ENCODE data around the gene CMTM2.

Gene CMTM2, protein sequence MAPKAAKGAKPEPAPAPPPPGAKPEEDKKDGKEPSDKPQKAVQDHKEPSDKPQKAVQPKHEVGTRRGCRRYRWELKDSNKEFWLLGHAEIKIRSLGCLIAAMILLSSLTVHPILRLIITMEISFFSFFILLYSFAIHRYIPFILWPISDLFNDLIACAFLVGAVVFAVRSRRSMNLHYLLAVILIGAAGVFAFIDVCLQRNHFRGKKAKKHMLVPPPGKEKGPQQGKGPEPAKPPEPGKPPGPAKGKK
- 0 to 0.11 (median 0.07) reads per million in 3 experiments for total RNA-seq

DNA sequence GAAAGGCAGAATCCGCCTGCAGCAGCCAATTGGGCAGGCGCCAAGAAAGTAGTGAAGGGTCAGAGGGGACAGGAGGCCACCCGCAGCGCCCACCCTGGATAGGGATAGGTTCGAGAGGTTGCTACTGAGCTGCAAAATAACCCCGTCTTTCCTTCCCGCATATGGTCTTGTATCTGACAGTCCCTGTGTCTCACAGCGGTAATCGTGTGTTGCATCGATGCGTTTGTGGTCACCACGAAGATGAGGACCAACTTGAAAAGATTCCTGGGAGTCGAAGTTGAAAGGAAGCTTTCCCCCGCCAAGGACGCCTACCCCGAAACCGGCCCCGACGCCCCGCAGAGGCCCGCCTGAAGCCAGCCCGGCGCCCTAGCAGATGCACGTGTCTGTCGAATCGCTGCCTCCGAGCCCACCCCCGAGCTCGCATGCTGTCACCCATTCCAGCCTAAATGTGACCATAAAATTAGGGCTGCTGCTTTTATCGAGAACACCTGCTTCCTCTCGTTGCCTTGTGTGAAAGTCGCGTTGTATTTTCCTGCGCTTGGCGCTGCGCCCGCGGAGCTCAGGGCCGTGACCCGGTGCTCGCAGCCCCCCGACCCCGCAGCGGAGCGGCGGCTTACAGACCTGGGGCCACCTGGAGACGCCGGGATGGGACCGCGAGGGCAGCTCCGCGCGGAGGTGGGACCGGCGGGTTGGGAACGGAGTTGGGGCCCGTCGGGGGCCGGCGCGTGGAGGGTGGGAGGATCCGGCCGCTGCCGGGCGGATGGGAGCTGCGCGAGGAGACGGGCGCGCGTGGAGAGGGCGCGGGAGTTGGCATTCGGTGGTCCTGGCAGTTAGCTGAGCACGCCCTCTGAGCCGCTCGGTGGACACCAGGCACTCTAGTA is at the start of gene CMTM2:
TSS of gene CMTM2 (plus strand) at position 813 of the 881 bp plus-strand sequence. CDS start 145 bp downstream, outside the sequence.
- no peak for DNase-seq

DNA sequence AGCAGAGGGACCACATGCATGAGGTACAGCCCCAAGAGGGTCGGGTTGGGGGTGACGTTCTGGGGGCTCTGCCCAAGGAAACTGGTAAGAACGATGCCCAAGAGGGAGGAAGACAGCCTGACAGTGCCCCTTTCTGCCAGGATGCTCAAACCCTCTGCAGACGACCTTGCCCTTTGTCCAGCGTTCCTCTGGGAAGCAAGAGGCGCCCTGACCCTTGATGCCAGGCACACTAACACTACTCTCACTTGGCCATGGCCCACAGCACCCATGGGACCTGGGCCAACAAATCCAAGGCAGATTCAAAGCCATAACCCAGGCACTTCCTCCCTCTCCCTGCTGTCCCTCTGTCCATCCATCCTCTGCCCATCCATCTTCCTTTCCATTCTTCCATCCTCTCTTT is 49.8 kb upstream of the CMTM2 start:
- no peak for DNase-seq

DNA sequence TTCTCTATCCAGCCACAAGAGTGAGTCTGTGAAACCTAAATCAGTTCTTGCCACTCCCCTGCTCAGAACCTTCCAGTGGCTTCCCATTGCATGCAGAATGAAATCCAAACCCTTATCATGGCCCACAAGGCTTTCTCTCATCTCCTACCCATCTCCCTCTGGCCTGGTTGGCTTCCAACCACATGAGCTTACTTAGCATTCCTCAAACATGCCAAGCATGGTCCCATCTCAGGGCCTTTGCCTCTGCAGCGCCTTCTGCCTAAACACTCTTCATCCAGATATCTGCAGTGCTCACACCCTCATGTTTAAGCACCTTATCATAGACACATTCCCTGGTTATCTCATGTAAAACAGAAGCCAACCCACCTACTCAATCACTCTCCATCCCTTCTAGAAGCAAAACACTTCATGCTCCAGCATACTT is 44.9 kb upstream of the CMTM2 start:
- DNase-seq = no peak

DNA sequence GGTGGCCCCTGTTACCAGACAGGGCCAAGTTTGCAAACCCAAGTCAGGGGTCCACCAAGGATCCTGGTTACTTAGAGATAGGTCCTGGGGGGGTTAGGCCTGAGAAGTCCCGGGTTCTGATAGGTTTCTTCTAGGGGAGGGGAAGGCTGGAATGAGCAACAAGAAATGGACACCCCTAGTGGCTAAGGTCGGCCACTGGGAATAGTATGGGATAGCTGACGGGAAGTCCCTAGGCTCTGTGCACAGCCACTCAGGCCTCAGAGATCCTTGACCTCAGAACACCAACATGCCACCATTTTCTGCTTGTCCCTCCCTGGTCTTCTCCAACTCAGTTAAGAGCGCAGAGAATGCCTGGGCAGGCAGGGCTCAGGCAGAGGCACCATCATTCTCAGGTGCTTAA is 42.7 kb upstream of the CMTM2 start:
- no peak for DNase-seq

DNA sequence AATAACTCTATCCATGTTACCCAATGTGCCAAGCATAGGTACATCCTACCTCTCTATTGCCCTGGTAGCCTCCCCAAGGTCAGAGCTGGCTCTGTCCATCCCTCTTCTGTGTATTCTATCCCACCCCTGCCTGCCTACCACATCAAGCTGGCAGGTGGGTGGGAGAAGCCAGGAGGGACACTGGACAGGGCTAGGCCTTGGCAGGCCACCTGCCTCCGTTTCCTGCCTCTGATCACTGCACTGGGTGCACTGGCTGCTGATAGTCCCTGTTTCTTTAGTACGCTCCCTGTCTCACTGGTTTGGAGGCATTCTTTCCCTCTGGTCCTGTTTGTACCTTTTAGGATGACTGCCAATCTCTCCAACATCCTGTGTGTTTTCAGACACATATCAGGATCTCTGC is 42.0 kb upstream of the CMTM2 start:
- DNase-seq = no peak

DNA sequence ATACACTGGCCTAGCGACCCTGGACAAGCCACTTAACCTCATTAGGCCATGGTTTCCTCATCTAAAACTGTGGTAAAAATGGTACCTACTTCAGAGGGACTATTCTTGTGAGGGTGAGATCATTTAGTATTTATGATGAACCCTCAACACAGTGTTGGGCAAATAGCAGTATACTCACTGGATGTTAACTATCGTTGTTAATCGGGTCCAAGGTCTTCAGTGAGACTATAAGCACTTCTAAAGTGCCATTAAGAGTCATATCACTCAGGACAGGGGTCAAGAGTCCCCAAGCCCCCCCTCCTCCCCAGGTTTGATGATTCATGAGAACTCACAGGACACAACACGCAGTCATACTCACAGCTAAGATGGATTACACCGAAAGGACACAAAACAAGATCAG is 40.4 kb upstream of the CMTM2 start:
- DNase-seq = no peak

DNA sequence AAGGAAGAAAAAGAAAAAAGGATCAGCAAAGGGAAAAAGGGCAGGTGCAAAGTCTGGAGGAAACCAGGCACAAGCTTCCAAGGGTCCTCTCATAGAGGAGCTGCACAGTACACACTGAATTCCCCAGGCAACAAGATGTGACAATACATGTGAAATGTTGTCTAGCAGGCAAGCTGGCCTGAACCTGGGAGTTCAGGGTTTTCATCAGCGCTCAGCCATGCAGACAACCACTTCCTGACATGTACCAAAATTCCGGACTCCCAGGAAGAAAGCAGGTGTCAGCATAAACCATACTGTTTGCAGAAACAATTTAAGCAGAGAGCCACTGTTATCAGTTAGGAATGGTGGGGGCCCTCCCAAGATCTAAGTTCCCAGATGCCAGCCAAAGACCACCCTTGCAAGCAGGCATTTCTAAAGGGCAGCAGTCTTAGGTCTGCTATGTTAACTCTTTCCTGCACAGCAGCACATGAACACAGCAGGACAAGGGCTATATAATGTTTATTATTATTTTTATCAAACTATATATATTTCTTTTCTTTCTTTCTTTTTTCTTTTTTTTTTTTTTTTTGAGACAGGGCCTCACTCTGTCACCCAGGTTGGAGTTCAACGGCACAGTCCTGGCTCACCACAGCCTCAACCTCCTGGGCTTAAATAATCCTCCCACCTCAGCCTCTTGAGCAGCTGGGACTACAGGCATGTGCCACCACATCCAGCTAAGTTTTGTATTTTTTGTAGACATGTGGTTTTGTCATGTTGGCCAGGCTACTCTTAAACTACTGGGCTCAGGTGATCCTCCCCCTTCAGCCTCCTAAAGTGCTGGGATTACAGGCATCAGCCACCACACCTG is 39.4 kb upstream of the CMTM2 start:
- DNase-seq = no peak

DNA sequence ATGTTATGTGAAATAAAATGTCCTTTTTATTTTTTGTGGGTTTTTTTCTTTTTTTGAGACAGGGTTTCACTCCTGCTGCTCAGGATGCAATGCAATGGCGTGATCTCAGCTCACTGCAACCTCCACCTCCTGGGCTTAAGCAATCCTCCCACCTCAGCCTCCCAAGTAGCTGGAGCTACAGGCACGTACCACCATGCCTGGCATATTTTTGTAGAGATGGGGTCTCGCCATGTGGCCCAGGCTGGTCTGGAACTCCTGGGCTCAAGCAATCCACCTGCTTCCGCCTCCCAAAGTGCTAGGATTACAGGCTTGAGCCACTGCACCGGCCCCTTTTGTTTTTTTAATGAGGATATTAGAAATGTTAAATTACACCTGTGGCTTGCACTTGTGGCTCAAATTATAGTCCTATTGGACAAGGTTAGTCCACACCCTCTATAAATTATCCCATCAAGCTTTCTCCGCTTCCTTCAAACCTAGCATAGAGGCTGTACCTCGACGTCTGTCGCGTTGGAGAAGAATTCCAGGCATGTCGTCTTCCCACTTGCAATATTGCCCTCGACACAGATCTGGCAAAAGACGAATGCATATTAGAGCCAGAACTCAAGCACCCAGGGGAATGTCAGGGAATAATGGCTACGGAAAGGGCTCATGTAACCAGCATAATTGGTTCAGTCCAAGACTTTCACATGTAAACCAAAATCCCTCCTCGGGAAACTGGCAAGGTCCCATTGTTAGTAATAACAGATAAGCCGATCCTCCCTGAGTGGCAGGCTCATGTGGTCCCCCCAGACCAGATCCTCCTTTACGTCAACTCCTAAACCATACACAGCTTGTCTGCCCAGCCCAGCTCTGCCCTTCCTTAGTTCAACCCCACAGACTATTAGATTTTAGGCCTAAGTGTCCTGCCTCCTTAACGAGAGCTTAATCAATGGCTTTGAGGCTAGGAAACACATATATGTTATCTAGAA is 37.6 kb upstream of the CMTM2 start:
- DNase-seq = no peak

DNA sequence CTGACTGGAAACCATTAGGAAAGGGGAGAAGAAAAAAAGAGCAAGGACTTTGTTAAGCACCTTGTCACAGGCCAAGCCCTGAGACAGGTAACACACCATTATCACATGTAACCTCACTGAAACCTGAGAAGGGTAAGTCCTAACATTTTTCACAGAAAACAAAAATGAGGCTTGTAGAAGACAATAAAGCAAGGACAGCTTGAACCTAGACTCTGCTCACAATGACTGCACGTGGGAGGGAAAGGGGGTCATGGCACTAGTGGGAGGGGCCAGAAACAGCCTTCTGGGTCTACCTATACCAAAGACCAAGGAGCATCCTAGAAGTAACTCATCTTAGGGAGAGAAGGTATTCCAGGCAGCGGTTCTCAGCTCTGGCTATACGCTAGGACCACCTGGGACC is 36.9 kb upstream of the CMTM2 start:
- no peak for DNase-seq

DNA sequence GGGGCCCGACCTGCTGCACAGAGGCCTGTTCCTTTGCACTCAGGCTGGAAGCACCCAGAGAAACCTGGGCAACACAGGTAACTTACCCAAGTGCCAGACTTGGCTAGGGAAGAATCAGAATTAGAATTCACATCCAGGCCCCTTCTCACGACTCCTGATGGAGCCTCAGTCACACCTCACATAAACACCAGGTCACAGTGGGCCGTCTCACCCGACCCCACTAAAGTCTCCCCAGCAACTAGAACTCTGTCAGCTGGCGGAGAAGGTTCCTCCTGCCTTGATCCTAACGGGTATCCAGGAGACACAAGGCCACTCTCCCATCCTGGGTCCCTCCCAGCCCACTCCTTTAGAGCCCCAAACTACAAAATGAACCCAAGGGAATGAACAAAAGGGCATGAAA is 35.7 kb upstream of the CMTM2 start:
- no peak for DNase-seq

DNA sequence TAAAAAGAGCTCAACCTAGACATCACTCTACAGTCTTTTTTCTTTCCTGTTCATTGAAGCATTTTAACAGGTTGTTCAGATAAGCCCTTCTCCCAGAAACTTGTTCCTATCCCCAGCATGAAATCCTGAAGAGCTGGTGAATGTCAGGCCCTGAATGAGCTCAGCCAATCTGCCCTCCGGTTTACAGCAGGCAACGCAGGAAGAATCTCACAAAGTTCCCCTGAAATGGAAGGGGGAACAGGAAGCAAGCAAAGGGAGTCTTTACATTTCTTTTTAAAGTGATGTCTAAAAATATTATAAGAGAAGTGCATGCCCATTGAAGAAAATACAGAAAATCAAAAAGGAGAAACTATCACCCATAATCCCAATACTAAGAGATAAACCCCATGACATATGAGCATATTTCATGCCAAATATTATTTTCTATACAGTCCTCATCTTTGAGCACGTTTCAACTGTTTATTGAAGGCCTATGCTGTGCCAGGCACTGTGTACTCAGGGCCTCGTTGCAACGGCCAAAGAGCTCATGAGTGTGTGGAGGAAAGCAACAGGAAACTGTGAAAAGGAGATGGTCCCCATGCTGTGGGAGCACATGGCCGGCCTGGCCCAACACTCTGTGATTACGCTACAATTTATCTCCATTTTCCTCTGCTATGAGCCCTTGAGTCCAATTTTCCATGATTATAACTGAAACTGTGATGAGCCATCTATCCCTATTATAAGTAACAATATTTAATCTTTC is 35.1 kb upstream of the CMTM2 start:
- DNase-seq = no peak

DNA sequence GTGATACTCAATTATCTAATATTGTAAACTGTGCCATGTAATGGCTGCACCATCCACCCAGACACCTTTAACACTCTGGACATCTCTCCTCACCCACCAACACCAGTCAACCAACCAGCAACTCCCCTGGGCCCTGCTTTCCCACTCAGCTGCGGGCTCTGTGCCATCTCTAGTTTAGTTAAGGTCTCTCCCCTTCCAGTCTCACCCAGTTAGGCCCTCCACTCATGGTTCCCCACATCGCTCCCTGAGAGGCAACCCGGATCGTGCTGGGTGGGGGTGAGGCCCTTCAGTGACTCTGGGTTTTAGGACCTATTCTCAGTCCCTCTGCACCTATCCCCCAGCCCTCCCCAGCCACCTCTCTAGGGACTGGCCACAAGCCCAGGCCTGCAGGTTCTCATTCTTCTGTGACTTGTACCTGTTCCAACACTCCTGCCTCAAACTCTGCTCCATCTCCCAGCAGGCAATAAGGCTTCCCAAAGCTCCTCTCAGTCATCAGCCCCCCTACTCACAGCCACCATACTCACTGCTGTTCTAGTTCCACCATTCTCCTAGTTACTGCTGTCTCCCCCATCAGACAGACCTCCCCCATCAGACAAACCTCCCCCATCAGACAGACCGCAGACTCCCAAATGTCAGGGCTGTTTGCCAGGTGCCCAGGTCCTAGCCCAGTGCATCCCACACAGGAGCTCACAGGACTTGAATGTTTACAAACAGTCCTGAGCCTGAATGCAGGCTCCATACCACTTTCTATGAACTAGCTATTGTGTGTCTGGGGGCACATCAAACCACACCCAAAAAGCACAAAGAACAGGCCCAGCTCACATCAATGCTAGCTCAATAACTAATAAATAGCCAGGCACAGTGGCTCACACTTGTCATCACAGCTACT is 31.9 kb upstream of the CMTM2 start:
- no peak for DNase-seq

DNA sequence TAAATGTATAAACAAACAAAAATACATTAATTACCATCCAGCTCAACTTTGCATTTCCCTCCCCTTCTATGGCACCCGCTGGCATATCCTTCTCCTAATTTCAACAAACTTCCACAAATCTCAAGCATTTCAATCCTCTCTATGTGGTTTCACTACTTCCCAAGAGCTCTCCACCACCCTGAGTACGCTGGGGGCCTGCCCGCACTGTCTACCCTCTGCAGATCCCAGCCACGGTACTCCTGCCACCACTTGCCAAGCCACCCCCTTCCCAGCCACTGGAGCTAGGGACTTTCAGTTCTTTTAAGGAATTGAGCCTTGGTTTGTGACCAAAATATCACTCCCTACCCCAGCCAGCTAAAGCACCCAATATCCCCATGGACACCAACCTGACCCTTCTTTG is 31.2 kb upstream of the CMTM2 start:
- no peak for DNase-seq

DNA sequence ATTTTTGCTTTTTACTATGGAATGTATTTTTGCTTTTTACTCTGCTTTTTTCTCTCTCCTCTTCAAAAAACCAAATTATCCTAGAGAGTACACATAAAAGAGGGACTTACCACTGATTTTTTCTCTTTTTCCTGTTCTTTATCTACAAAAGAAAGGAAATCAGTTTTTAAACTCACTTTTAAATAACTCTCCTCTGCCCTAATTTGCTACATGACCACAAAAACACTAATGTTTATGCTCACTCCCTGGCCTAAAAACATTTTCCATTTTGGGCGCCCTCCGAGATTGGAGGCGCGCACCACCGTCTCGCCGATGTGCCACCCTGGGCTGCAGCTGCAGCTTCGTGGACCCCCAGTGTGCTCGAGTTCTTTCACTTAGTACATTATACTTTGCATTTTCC is 30.4 kb upstream of the CMTM2 start:
- DNase-seq = no peak

DNA sequence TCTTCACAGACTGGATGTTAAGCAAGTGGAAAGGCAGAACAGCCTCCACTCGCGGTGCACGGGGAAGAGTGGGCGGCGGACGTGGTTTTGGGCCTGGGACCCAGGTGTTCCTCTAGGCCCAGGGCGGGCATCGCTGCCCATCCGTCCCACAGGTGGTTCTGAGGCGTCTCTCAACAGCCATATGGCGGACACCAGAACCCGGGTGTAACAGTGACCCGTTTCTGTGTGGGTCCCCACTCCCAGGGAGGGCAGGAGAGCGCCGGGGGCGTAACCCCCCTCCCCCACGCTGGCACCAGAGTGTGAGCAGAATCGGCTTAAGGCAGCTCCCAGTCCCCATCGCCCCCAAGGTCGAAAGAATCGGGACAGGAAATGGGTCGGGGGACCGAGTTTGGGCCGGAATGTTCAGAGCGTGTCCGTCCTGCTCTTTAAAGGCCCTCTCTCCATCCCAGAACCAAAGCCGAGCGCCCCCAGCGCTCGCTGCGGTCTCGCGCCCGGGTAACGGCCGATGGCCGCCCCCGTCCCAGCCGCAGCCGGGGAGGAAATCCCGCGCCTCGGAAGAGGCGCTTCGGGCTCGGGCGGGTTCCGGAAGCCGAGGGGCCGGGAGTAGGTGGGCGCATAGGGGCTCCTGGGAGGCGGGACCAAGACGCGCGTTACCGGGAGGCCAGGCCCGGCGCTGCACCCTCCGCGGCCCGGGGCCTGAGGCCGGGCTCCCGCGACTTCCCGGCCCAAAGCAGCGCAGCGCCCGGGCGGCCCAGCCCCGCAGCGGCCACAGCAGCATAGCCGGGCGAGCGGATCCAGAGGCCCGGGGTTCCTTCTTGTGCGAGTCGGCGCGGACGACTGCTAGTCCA is 29.8 kb upstream of the CMTM2 start, which contains the start of gene TK2:
TSS of gene TK2 (minus strand) at position 839 of the 848 bp plus-strand sequence. CDS start at position 778, 61 bp downstream.
- DNase-seq = peak; percentile 43

DNA sequence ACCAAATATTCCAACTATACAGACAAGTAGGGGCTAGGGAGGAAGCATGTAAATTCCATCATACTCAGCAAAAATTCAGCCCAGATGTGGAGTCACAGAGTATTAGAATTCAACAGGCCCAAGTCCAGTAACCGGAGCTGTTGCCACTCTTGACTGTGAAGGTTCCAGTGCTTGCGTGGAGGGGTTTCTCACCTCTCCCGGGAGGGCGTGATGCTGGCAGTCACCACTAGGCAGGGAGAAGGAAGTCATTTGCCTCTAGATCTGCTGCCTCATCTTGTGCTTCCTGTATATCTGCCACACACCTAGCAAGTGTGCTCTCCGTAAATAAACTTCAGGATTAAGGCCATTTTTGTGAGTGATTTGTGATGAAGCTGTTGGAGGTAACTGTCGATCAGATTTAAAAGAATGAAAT is 27.9 kb upstream of the CMTM2 start:
- peak; percentile 66 for DNase-seq

DNA sequence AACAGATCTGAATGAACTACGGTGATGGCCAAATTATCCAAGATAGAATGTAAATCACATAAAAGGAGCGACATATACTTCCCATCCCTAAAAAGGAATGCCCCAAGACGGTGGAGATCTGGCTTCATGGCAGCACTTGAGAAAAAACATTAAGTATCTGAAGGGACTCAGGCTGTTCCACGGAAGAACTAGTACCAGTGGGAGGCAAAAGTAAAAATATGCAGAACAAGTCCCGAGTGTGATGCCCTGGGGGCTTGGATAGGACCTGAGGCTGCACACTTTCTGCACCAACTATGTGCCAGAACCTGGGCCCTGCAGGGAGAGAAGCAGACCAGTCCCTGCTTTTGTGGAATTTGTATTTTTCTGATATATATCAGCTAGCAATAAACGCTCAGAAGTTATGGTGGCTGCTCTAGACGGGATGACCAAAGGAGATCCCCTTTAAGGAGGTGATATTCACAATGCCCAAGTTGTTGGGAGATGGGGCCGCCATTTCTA is 27.4 kb upstream of the CMTM2 start:
- DNase-seq = no peak

DNA sequence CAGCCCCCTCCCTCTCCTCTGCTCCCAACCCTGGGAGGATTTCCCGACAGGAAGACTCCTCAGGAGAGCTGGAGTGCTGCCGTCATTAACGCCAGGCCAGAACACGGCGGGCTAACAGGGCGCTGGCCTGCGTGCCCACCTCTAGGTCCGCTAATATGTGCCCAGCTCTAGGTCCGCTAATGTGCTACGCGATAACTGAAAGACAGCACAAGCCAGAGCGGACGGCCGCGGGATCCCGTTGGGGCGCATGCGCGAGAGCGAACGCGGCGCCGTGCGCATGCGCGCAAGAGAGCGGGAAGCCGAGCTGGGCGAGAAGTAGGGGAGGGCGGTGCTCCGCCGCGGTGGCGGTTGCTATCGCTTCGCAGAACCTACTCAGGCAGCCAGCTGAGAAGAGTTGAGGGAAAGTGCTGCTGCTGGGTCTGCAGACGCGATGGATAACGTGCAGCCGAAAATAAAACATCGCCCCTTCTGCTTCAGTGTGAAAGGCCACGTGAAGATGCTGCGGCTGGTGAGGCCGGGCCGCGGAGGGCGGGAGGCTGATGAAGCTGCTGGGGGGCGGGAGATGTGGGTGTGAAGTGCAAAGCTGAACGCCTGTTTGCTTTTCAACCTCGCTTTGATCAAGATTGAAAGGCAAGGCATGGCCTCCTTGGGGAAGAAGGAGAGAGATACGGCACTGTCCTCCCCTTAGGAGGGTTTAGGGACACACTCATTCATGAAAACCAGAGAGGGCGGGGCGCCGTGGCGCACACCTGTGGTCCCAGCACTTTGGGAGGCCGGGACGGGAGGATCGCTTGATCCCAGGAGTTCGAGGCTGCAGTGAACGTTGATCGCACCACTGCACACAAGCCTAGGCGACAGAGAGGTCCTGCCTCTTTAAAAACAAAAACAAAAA is 26.7 kb upstream of the CMTM2 start, which contains the start of gene CKLF:
TSS of gene CKLF (plus strand) at position 291 of the 892 bp plus-strand sequence. CDS start at position 431, 140 bp downstream.
- peak; percentile 92 for DNase-seq

Data from central memory CD4-positive, alpha-beta T cell (primary cell).